ENCODE measurements around the gene S100A3. TPM values are rescaled to one million over a fixed set of nuclear protein-coding genes. Genes with fewer than 3 reads are reported as not detected.

The S100A3 gene
- total and polyA plus RNA-seq, 2 of the 8 experiments (the other 6 are each of a cell fraction or from before 2014, with no cell fraction given) = 0.26 to 0.47 TPM

GRCh38 chr1:153541641-153542590 is 7.1 kb downstream of the S100A3 start (continued):
- TF ChIP-seq CHD7 (IDR thresholded peaks at IDR 0.05; ENCODE audit: insufficient replicate concordance, low read length) (no peak), SUZ12 (IDR thresholded peaks at IDR 0.05; ENCODE audit: low read length) (no peak)

Measured in H1 (cell line).